ENCODE measurements around the gene SLCO4A1.

Gene SLCO4A1

DNA sequence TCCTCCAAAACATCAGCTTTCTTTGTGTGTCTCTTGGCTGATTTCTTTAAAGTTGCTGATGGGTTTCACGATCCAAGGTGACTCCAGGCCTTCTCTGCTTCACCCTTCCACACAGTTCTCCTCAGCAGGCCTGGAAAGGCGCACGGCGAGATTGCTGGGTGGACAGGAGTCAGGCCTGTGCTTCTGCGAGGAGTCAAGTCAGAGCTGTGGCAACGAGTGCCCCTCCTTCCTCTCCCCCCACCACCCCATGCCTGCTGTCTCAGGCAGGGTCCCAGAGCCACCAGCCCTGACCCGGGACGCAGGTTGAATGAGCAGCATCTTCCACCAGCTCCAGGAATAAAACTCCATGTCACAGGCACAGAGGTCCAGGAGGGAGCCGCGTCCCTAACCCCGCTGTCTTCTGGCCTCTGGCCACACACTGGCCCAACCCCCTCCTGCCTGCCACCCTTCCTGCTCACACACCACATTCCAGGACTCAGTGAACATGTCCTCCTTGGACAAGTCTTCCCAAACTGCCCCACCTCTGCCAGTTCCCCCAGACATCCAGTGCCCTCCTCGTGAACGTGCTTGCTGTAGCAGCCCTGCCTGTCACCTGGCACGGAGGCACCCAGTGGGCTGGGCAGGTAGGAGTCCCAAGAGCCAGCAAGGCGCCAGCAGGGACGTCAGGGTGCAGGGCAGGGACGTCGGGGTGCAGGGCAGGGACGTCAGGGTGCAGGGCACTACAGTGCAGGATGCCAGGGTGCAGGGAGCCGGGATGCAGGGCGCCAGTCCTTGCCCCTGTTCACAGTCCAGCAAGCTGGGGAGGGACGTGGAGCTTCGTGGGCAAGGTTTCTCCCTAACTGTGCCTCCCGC, 59.1 kb downstream of the SLCO4A1 start:
- no peak for DNase-seq (ENCODE audit: low read depth)

DNA sequence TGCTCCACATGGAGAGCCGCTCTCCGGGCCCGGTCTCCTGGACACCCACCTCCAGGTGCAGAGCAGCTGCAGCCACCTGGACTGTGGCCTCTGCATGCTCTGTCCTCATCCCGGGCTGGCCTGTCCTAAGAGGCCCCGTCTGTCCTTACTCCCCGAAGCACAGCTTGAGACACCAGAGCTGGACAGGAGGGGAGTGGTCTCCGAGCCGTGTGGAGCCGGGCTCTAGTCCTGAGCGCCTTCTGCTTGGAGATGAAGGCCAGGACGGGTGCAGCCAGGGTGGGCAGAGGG, 59.7 kb downstream of the SLCO4A1 start:
- no peak for DNase-seq (ENCODE audit: low read depth)

DNA sequence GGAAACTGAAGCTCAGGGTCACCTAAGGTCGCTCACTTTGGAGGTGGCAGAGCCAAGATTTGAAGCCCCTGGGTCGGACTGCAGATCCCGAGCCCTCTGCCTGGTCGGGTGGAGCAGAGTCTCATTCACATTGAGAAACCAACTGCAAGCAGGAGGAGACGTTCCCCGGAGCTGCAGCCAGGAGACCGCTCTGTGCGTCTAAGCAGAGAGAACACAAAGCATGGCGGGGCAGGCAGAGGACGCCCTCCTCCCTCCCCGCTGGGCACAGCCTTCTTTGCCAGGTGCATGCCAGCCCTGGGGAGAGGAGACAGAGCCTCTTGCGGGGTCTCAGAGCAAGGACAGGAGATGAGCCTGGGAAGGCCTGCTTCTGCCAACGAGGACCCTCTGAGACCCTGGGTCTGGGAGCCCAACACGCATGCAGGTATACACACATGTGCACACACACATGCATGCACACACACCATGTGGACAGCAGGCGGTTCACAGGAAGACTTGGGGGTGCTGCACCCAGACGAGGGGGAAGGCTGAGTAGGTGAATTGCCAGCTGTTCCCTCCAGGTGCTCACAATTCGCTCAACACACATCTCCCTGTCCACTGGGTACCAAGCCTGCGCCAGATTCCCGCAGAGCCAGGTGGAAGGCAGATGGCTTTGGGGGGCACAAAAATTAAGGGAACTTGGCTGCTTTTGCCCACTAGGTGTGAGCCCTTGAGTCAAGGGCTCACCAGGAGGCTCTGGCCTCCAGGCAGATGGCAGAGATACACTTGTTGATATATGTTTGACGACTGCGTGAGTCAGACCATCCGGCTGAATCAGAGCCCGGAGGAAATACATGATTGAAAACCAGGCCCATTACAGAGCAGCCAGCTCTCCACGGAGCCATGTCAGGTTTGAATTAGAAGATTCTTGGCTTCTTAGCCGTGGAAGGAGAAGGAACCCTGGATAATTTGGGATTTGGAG, 60.9 kb downstream of the SLCO4A1 start:
- no peak for DNase-seq (ENCODE audit: low read depth)

DNA sequence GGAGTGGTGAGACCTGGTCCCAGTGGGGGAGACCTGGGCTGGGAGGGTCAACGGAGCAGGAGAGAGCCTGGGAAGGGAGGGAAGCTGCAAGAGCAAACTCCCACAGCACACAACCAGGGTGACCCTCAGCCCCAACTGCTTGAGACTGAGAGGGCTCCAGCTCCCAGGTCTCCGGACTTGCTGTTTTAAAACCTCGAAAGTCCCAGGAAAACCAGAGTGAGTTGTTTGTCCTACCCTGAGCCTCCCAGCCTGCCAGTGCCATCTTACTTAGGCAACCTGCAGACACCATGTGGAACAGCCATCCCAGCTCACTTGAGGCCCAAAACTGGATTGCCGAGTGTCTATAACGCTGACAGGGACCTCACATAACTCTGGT, 61.5 kb downstream of the SLCO4A1 start:
- no peak for DNase-seq (ENCODE audit: low read depth)

DNA sequence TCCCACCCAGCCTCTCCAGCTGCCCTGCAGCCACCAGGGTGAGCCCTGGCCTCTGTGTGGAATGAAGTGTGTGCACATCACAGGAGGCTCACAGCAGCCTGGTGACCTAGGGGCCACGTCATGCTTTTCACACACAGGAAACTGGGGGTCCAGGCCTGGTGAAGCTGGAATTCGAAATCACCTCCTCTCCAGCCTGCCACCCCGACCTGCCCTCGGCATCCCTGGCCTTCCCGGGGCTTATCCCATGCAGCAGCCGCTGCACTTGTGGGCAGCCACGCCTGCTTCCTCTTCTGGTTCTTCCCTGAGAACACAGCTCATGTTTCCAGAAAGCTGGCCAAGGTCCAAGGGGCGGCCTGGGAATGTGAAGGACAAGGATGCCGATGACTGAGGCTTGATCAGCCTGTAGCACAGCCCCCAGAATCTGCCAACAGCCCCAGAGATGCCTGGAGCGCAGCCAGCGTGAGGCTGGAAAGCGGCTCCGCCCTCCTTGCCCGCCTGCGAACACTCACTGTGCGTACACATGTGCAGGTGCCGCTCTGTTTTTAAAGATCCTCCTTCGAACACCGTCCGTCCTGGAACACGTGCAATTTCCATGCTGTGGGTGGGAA, 62.1 kb downstream of the SLCO4A1 start:
- DNase-seq (ENCODE audit: low read depth): no peak

DNA sequence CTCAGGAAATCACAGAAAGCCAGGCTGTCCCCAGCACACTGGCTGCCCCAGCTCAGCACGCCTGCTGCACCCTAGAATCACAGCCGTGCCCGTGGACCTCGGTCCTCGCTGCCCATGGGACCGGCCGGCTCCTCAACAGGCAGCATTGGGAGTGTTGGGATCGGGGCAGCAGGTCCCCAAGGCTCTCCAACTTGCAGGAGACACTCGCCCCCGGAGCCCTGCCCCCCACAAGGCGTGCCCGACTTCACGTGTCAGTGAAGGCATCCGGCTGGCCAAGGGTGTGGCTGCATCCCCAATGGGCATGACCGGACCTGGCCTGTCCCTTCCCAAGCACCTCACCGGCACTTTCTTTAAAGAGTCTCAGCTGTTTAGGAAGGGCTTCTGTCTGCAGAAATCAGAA, 63.3 kb downstream of the SLCO4A1 start:
- no peak for DNase-seq (ENCODE audit: low read depth)

DNA sequence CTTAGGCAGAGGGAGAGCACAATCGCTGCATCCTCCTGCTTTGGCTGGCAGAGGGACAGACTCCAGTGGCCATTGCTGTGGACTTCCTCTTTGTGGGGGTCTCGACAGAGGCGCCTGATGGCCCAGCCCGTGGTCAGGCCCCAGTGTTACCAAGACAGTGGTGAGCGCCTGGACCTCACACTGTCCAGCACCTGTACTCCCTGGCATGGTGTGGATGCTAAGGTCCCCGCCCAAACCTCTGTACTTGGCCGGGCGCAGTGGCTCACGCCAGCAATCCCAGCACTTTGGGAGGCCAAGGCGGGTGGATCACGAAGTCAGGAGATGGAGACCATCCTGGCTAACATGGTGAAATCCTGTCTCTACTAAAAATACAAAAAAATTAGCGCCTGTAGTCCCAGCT, 64.0 kb downstream of the SLCO4A1 start:
- no peak for DNase-seq (ENCODE audit: low read depth)

DNA sequence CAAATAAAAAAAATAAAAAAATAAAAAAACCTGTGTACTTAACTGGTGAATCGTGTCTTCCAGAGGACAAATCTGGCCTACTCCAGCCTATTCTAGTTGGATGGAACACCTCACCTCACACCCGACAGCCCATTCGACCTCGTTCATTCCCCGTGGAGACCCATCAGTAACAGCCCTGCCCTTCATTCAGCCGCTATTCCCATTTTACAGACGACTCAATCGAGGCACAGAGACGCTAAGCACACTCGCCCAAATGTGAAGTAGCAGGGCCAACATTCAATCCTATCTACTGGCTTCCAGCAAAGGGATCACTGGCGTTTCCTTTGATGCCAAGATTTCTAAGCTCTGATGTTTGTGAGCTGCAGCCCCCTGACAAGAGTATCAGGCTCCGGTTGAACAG, 64.6 kb downstream of the SLCO4A1 start:
- no peak for DNase-seq (ENCODE audit: low read depth)

DNA sequence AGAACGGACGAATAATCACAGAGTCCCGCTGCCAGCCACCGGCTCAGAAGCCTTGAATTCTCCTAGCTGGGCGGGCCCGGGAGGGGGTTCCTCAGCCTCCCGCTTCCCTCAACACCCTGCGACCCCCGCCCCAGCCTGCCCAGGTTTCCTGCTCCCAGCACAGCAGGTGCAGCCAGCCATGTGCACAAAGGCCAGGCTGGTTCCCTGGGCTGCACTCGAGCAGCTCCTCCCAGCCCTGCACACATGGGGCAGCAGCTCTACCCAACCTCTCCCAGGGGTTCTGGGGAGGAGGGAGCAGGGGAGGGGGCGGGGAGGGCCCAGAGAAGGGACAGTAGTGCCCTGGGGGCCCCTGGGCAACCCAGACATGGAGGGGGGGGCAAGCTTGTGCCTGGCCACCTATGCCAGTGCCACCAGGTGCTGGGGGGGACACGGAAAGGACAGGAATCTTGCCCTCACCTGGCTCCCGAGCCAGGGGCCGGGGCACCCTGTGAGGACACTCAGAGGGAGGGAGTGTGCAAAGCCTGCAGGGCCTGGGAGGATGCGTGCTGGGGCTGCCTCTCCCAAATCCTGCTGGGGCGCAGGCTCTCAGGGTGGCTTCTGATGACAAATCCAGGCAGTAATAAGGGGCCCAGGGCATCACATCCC, 65.1 kb downstream of the SLCO4A1 start:
- no peak for DNase-seq (ENCODE audit: low read depth)

DNA sequence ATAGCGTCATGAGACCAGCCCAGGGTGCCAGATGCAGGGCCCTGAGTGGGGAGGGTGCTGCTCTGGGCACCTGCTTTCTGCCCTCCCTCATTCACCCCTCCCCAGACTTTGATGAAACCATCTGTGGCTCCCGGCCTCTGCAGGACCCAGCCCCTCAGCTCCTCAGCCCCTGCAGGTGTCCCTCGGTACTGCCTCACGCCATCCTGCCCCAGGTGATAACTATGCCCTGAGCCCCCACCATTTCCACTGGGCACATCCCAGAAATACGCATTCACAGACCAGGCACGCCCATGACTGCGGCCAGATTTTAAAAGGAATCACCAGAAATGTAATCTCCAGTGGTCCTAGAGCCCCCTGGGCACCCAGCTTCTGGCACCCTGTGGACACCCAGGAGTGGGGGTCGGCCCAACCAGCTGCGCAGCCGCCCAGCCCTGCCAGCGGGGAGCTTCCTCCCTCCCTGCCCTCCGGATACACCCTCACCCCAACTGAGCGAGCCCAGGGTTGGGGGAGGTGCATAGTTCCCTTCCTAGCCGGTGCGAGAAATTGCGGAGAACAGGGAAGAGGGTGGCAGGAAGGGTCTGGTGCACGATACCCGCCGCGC, 65.7 kb downstream of the SLCO4A1 start:
- no peak for DNase-seq (ENCODE audit: low read depth)

DNA sequence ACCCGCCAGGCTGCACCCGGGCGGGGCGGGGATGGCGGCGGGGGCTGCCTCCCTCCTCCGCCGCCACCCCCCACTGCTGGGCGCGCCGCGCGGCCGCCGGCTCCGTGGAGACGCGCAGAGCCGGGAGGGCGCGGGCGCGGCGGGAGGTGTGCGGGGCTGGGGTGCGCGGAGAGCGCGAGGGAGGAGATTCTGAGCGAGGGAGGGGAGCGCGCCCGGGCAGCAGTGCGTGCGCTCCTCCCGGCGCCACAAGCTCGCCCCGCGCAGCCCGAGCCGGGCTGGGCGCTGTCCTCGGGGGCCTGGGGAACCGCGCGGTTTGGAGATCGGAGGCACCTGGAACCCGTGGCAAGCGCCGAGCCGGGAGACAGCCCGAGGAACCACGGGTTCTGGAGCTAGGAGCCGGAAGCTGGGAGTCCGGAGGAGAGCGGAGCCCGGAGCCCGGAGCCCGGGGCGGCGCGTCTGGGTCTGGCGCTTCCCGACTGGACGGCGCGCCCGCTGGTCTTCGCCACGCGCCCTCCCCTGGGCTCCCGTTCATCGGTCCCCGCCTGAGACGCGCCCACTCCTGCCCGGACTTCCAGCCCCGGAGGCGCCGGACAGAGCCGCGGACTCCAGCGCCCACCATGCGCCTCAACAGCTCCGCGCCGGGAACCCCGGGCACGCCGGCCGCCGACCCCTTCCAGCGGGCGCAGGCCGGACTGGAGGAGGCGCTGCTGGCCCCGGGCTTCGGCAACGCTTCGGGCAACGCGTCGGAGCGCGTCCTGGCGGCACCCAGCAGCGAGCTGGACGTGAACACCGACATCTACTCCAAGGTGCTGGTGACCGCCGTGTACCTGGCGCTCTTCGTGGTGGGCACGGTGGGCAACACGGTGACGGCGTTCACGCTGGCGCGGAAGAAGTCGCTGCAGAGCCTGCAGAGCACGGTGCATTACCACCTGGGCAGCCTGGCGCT, 66.6 kb downstream of the SLCO4A1 start, which contains the start of gene NTSR1:
TSS of gene NTSR1 (plus strand) at position 246 of the 946 bp plus-strand sequence. CDS start at position 618, 372 bp downstream.
- DNase-seq (ENCODE audit: low read depth): no peak

DNA sequence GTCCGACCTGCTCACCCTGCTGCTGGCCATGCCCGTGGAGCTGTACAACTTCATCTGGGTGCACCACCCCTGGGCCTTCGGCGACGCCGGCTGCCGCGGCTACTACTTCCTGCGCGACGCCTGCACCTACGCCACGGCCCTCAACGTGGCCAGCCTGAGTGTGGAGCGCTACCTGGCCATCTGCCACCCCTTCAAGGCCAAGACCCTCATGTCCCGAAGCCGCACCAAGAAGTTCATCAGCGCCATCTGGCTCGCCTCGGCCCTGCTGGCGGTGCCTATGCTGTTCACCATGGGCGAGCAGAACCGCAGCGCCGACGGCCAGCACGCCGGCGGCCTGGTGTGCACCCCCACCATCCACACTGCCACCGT, 67.2 kb downstream of the SLCO4A1 start:
- DNase-seq (ENCODE audit: low read depth): no peak

DNA sequence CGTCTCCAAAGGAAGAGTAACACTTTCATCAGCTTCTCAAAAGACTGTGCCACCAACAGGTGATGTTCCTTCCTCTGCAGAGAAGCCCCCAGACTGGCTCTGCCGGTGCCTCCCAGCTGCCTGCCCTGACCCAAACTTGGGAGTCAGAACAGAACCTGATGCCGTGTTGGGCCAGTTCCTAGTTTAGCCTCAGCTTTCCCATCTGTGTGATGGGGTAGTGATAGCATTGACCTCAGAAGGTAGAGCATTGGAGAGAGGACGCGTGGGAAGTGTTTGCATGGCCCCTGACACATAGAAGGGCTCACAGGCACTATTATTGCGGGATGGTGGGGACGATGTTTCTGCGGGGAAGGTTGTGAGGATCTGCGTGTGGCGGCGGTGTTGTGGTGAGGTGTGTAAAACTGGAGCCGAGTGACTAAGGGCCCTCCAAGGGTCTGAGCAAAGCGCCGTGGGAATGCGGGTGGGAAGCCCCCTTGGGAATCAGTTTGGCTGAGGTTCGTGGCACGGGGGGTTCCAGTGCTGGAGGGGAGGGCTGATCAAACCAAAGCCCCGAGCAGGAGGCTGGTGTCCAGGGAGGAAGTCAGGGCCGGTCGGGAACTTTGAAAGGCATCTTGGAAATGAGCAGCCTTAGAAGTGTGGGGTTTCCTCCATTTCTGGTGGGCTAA, 68.0 kb downstream of the SLCO4A1 start:
- DNase-seq (ENCODE audit: low read depth): no peak

DNA sequence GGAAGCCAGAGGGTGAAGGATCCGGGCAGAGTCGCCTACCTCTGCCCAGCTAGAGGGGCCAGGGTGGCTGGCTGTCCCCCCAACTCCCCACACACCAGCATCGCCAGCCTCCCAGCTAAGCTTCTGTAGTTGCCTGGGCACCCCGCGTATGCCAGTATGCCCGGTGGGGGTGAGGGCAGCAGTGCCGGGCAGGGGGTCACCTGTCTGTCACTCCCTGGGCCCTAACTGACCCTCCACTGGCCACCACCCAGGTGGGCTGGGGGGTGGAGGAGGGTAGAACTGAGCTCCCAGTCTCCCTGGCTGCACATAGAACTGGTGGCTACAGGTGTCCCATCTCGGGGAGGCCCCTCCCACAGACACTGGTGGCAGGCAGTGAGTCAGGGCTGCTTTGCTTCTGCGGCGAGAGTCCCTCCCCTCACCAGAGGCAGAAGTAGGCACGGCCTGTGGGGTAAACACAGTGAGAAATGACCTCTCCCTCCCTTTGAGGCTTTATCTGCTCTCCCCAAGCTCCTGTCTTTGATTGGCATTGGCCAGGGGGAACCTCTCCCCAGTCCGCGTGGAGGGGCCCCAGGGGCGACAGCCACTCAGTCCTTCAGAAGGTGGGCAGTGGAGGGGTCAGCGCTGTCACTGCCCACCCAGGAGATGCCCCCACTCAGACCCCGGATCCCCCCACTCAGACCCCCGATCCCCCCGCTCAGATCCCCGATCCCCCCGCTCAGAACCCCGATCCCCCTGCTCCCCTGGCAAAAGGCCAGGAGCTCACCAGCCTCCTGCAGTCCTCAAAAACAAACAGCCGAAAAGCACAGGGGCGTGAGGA, 68.8 kb downstream of the SLCO4A1 start:
- DNase-seq (ENCODE audit: low read depth): peak; percentile 20

DNA sequence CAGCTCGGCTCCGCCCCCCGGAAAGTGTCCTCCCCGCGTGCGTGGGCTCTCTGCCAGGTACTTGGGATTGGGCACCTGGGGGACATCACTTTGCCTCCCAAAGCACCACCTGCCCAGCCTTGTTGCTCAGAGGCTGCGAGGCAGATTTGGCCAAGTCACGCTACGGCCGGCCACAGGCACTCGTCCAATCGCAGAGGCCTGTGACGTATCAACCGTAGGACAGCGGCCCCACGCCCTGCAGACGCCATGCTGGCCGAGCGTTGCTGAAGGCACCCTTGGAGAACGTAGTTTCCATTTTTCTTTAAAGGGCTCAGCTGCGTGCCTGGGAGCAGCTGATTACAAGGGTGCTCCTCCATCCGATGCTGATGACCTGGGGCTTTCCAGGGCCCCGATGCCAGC, 69.4 kb downstream of the SLCO4A1 start:
- DNase-seq (ENCODE audit: low read depth): no peak

DNA sequence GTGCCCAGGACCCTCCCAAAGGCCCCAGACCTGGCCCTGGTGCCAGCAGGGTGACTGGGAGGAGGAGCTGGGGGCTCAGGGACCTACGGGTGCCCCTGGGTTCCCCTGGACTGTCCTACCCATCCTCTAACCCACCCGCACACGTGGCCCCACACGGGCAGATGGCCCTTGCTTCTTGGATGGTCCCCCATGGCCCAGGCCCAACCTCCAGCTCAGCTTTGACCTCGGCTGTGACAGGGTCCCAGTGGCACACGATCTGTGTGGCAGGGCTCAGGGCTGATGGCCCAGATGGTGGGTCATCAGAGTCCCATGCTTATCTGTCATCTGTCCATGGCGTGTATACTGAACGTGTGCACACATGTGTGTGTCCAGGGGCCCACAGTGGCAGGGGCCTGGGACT, 70.3 kb downstream of the SLCO4A1 start:
- DNase-seq (ENCODE audit: low read depth): no peak

DNA sequence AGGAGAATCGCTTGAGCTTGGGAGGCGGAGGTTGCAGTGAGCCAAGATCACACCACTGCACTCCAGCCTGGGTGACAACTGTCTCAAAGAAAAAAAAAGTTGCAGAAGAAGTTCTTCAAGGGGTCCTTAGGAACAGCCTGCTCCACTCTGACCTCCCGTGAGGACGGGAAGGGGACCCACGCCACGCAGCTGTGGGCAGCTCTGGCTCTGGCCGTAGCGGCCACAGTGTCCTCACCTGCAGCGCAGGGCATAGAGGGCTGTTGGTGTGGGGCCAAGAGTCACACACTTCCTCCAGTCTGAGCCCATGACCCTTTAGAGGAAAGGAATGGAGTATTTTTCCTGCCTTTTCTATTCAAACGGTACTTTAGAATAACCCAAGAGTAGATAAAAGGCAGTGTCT, 71.7 kb downstream of the SLCO4A1 start:
- DNase-seq (ENCODE audit: low read depth): no peak

DNA sequence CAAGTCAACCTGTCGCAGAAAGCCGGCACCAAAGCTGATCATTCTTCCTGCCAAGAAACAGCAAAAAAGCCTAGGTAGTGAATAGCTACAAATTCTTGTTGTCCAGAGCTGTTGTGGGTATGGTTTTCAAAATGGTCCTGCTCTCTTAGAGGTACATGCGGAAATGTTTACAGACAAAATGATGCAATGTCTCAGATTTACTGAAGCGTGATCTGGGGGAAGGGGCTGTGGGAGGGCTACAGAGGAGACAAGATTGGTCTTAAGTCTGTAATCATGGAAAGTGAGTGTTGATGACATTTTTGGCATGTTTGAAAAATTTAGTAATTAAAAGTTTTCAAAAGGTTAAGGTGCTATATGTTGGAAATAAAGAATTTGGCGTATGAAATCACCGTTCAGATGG, 72.5 kb downstream of the SLCO4A1 start:
- no peak for DNase-seq (ENCODE audit: low read depth)

DNA sequence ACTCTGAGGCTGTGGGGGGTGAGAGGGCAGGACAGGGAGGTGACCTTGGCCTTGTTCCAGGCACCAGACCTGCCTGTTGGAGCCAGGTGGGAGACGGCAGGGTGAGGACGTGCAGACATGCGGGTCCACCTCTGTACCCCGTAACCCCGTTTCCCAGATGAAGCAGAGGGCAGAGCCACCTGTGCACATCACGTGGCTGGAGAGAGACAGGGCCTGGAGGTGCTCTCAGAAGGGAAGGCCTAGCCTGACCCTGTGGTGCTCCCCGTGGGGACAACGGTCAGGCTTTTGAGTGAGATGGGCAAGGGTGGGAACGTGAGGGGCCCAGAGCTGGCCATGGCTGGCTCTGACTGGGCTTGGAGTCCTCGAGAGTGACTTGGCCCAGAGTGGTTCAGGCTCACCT, 72.9 kb downstream of the SLCO4A1 start:
- no peak for DNase-seq (ENCODE audit: low read depth)

Data from stimulated activated CD8-positive, alpha-beta memory T cell treated with anti-CD3 and anti-CD28 coated beads, Interleukin-12 subunit alpha, Interleukin-12 subunit beta, amount 100 ng/mL, for 4 hours (primary cell).